ENCODE results near the gene FOSB. TPM values are rescaled to one million over a fixed set of nuclear protein-coding genes. Genes with fewer than 3 reads are reported as not detected.

The FOSB gene
- total RNA-seq, 4 donors from 2014 or later = 0.85 to 56.1 (median 9.6) TPM

DNA sequence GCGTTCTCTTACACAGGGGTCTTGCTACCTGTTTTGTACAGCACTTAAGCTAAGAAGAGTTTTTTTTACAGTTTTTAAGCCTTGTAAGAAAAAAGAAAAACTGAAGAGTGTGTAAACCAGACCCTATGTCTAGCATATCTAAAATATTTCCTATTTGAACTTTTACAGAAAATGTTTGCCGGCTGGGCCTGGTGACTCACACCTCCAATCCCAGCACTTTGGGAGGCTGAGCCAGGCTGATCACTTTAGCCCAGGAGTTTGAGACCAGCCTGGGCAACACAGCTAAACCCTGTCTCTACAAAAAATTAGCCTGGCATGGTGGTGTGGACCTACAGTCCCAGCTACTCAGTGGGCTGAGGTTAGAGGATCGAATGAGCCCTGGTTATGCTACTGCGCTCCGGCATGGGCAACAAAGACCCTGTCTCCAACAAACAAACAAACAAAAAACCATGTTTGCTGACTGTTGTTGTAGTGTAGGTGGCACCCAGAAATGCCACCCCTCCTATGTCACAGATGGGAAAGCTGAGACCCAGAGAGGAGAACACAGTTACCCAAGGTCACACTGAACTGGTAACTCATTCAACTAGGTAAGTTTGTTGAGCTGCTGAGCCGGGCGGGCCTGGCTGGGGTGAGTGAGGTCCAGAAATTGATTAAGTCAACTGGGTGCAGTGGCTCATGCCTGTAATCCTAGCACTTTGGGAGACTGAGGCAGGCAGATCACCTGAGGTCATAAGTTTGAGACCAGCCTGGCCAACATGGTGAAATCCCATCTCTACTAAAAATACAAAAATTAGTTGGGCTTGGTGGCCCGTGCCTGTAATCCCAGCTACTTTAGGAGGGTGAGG, 37.6 kb downstream of the FOSB start:
- Histone ChIP-seq H3K27me3 (no peaks in the 10 kb centered on the region), H3K27ac (peak overlapping the region; percentile 93 to 98 (median 98)), H3K4me3 (no peak overlapping the region), H3K4me1 (peaks cover 0 to 21% (median 6%) of the 10 kb centered on the region in 4 donors), H3K9me3 (no peaks in the 10 kb centered on the region), H3K36me3 (no peaks in the 10 kb centered on the region)
- no peak for TF ChIP-seq CTCF (IDR thresholded peaks at IDR 0.05)
- no peak for TF ChIP-seq POLR2A (IDR thresholded peaks at IDR 0.05)
- DNase-seq = no peak

DNA sequence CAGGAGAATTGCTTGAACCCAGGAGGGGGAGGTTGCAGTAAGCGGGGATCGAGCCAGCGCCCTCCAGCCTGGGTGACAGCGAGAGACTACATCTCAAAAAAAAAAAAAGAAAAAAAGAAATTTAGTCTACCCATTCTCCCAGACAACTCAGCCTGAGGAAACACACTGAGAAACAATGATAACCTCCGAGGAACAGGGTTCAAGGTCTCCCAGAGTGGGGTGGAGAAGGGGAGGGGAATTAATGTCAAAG, 38.1 kb downstream of the FOSB start:
- H3K27ac ChIP-seq = peak overlapping the region; percentile 93 to 98 (median 98)
- H3K27me3 ChIP-seq = no peaks in the 10 kb centered on the region
- H3K9me3 ChIP-seq = no peaks in the 10 kb centered on the region
- H3K4me1 ChIP-seq = peaks cover 0 to 26% (median 7%) of the 10 kb centered on the region in 4 donors
- no peak for DNase-seq
- H3K36me3 ChIP-seq = no peaks in the 10 kb centered on the region
- TF ChIP-seq POLR2A (IDR thresholded peaks at IDR 0.05) (no peak), CTCF (IDR thresholded peaks at IDR 0.05) (no peak)
- peak overlapping the region in 3 of 4 donors; percentile 84 to 100 (median 99) for H3K4me3 ChIP-seq

- Histone ChIP-seq H3K4me3 (peak overlapping the region; percentile 84 to 100 (median 100)), H3K36me3 (no peaks in the 10 kb centered on the region), H3K9me3 (no peaks in the 10 kb centered on the region), H3K27ac (peak overlapping the region; percentile 93 to 98 (median 98)), H3K27me3 (no peaks in the 10 kb centered on the region), H3K4me1 (peaks cover 0 to 31% (median 8%) of the 10 kb centered on the region in 4 donors)
- peak; percentile 8 to 60 (median 44) for TF ChIP-seq CTCF (IDR thresholded peaks at IDR 0.05)
- peak; percentile 80 to 87 for TF ChIP-seq POLR2A (IDR thresholded peaks at IDR 0.05)
- peak; percentile 97 to 99 (median 98) for DNase-seq
Observed at GRCh38 chr19:45506246-45506988, 38.6 kb downstream of the FOSB start.

GRCh38 chr19:45506989-45507871, 39.4 kb downstream of the FOSB start, which contains the start of gene VASP:
VASP (plus strand) TSS chr19:45507479; CDS start chr19:45507772, 293 bp downstream.
- DNase-seq = peak; percentile 93 to 98 (median 96)
- Histone ChIP-seq H3K36me3 (no peaks in the 10 kb centered on the region), H3K9me3 (no peaks in the 10 kb centered on the region), H3K4me3 (peak within 1 kb of the TSS; percentile 84 to 100 (median 100)), H3K27me3 (no peaks in the 10 kb centered on the region), H3K27ac (peak within 1 kb of the TSS; percentile 93 to 98 (median 98)), H3K4me1 (peaks cover 0 to 39% (median 10%) of the 10 kb centered on the region in 4 donors)
- TF ChIP-seq POLR2A (IDR thresholded peaks at IDR 0.05) (peak; percentile 99), CTCF (IDR thresholded peaks at IDR 0.05) (peak in 1 of 6 experiments; percentile 17)

DNA sequence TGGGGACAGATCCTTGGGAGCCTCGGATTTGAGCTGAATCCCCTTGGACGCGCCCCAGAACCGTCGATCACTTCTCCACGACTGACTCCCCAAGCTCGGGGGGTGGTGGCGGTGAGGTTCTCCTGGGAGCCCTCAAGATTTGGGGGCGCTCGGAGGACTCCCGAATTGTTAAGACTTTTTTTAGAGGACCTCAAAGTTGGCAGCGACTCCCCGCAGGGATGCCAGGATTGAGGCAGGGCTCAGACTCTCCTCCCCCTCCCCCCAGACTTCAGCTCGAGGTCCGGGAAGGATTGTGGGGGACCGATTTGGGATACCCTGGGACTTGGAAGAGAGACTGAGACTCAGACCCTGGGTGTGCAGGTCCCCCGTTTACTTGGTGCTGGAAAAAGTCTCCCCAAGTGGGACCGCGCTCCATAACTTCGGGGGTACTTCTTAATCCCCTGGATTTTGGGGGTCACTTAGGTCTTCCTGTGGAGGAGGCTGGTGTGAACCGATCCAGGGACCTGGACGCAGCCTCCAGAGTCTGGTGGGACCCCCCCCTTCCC, 40.1 kb downstream of the FOSB start:
- TF ChIP-seq CTCF (IDR thresholded peaks at IDR 0.05) (no peak), POLR2A (IDR thresholded peaks at IDR 0.05) (no peak)
- H3K9me3 ChIP-seq = no peaks in the 10 kb centered on the region
- peaks cover 0 to 46% (median 10%) of the 10 kb centered on the region in 4 donors for H3K4me1 ChIP-seq
- H3K36me3 ChIP-seq = no peaks in the 10 kb centered on the region
- H3K4me3 ChIP-seq = peak overlapping the region; percentile 84 to 100 (median 100)
- no peaks in the 10 kb centered on the region for H3K27me3 ChIP-seq
- H3K27ac ChIP-seq = peak overlapping the region; percentile 93 to 98 (median 98)
- DNase-seq = peak in 2 of 3 donors; percentile 59 to 61

All from Peyer's patch (tissue), 4 donors.